ENCODE results near the gene HAGHL.
"Not testable (repeated sequence)": the region's sequence is repeated elsewhere in the genome, so short reads cannot be mapped to it uniquely, and the experiment has no call there.

The HAGHL gene

DNA sequence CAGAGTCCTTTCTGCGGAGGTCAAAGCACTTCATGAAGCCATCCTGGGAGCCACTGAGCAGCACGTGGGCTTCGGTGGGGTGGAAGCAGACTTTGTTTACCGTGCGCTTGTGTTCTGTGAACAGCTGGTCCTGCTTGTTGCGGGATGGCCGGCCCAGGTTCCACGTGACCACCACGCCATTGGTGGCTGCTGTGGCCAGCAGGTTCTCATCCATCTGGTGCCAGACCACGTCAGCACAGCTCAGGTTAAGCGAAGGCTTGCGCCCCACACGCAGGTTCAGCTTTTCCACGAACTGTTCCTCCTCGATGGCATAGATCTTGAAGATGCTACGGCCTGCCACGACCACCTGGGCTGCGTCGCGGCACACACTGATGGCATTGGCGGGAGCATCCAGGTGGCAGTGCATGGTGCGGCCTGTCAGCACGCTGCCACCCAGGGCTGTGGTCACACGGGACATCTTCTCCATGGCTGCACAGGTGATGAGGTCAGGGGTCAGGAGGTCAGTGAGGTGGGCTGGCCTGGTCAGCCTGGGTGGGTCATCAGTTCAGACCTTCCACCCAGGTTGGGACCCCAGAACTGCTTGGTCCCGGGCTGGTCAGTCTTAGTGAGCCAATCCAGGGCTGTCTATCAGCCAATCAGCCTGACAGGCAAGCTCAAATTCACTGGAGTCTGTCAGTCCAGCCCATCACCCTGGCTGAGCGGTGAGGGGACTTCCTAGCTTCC, 37.6 kb upstream of the HAGHL start:
- no peak for DNase-seq

DNA sequence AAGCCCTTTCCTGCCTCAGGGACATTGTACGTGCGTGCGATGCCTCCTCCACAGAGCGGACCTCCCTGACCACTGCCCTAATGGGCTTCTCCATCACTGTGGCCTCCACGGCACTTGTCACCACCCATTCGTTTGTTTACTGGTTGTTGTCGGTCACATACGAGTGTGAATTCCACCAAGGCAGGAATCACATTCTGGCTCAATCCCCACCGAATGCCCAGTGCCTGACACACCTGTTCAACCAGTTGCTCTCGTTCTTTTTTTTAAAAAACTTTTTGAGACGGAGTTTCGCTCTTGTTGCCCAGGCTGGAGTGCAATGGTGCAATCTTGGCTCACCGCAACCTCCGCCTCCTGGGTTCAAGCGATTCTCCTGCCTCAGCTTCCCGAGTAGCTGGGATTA, 35.7 kb upstream of the HAGHL start:
- not testable (repeated sequence) for DNase-seq

DNA sequence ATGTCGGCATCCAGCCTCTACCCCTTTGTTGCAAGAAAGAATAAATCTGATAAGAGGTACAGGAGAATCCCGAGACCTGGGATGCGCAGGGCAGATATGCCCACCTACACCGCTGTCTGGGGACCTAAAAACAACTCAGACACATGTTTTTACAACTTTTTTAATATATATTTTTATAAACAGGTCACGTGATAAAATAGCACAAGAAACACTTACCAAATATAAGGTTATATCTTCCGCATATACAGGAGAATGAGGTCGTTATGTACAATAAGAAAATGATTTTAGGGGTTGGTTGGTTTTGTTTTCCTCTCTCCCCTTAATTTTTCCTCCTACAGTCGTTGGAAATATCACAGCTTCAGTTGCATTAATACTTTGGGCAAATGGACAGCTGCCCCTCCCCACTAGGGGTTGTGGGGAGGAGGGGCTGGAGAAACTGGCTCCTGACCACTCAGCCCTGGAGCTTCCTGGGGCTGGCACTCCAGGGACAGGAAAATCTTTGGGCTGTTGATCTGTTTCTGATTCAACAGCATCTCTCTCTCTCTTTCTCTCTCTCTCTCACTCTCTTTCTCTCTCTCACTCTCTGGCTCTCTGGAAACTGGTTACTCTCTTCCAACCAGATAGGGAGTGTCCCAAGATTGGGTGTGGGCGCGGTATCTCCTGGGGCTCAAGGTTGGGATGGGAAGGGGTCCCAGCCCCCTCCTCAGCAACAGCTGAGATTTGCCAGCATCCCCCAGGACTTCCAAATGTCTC, 34.4 kb upstream of the HAGHL start:
- no peak for DNase-seq

DNA sequence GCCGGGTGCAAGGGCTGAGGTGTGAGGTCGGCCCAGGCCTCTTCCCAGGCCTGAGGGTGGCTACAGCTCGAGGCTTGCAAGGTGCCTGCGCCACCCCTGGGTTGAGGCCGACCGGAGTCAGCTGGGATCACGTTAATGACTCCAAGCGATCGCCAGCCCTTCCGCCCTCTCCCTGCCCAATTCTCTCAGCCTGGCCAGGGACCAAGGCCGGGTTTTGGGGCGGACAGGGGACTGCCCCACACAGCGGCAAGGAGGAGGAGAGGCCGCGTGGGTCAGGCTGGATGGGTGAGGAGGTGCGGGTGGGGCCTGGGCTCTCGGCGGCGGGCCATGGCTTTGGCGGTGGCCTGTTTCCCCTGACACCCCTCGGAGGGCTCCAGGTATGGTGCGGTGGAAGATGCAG, 33.5 kb upstream of the HAGHL start:
- DNase-seq, result no peak

DNA sequence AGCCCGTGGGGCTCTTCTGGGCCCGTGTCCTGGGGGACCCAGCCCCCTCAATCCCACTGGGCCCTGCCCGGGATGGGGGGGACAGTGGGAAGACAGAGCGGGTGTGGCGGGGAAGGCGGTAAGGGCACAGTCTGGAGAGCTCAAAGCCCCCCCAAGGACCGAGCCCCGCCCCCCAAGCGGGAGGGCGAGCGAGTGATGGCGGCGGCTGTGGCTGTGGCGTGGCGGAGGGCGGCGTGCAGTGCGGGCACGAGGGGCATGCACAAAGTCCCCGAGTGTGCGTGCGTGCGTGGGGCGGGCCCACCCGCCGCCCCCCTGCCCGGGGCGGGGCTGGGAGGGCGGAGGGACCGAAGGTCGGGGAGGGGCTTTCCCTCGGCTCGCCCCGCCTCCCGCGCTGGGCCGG, 33.1 kb upstream of the HAGHL start:
- no peak for DNase-seq

DNA sequence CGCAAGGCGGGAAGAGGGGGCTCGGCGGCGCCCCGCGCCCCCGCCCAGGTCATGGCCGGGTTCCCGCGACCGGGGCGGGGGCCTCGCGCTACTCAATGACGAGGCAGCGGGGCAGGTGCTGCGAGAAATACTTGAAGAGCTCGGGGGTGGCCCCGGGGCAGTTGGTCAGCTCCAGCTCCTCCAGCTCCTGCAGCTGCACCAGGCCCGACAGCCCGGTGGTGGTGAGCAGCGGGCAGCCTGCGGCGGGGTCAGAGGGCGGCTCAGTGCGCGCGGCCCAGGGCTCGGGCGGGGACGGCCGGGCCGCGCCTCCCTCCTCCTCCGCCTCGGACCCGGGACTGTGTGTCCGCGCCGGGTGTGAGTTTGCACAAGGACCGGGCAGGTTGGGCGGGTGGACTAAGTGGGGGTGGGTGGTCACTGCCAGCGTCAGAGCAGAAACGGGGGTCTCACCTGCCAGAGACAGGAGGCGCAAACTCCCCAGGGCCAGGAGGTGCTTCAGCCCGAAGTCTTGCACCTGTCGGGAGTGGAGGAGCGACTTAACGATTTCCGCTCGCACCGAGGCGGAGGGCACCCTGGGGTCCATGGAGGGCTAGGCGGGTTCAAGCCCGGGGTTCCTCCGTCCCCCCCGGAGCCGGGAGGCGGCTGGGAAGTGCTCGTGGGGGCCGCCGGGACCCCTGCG, 32.6 kb upstream of the HAGHL start:
- DNase-seq, result no peak

DNA sequence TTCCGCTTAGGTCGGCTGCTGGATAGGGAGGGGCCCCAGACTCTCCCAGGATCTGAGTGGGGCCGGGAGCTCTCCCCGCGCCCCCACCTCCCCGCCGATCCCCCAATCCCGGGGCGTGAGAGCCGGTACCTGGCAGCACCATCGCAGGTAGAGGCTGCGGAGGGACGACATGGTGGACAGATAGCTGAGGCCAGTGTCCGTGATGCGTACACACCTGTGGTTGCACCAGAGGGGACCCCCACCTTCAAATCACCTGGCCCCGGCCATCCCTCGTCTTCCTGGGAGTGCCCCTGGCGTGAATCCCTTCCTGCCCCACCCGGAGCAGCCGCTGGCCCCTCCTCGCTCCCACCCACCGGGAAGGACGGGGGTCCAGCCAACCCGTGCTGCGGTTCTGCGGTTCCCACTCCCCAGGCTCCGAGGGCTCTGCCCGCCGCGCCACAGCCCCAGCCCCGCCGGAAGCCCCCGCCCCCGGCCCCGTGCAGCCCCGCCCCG, 32.0 kb upstream of the HAGHL start:
- DNase-seq, result no peak

DNA sequence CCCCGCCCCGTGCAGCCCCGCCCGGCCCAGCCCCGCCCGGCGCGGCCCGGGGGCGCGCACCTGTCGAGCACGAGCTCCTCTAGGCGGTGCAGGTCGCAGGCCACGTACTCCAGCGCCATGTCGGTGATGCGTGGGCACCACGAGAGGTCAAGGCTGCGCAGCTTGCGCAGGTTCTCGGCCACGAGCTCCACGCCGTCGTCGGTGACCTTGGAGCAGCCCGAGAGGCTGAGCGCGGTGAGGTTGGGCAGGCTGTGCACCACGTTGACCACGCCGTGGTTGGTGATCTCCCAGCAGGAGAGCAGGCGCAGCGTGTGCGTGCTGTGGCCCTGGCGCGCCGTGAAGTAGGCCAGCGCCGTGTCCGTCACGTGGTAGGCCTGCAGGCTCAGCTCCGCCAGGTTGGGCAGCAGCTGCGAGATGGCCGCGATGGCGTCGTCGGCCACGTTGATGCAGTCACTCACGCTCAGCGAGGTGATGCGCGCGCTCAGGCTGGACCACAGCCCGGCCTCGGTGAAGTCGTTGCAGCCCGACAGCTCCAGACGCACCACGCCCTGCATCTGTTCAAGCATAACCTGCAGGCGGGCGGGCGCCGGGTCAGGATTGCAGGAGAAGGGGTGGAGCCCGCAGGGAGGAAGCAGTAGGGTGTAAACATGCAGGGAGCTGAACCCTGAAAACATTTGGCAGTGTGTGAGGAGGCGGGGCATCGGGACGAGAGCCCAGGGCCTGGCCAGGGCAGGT, 31.4 kb upstream of the HAGHL start:
- no peak for DNase-seq

DNA sequence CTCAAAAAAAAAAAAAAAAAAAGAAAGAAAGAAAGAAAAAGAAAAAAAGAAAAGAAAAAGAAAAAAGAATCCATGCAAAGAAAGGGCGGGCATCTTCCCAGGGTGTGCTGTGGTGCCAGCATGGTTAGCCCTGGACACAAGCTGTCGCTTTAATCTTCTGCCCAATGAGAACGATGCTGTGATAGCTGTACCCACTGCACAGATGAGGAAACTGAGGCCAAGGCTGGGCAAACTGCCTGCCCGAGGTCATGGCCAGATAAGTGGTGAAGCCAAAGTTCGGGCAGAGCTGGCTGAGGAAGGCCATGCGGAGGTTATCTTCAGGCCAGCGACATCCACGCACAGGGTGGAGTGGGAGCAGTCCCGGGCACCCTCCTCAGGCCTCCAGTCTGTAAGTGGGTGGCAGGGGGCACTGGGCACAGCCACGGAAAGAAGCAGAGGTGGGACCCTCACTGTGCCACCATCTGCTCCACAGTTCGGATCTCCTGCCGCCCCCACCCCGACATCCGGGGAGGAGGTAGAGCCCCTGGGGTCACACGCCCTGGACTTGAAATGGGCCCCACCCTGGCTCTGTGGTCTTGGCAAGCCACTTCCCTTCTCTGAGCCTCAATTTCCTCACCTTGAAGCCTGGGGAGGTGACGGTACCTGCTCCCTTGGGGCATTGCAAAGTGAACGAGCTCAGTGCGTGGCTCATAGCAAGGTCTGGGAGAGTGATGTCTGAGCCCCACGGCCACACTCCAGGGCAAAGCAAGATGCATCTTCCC, 27.8 kb upstream of the HAGHL start:
- no peak for DNase-seq

DNA sequence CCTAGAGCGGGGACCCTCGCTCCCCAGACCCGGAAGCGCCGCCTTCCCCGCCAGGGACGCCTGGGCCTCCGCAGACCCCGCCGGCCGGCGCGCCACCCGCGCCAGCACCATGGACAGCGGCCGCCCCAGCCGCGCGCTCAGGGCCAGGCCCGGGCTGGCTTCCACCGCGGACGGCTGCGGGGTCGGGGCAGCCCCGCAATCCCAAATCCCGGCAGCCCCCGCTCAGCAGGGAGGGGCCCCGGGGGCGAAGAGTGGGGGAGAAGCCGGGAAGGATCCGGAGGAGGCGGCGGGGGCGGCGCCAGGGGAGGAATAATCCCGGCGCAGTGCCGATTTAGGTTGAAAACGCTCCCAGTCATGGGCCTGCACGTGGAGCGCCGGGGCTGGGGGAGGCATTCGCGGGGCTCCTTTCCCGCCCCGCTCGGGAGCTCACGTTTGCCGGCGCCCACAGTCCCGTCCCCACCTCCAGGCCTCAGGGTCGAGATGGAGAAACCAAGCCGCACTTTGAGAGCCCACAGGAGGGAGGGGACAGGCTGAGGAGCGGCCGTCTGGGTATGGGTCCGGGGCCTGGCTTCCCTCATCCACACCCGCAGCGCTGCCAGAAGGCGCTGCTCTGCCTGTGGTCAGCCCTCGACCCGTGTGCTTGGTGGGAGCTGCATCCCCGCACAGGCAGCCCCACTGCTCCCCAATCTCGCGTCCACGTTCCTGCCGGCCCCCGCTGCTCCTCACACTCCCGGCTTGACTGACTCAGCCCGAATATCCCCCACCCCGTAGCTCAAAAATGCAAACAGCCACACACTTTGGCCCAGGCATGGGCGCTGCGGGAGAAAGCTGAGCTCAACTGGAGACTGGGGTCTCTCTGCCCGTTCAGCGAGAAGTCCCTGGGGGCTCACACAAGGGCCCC, 26.0 kb upstream of the HAGHL start:
- no peak for DNase-seq

DNA sequence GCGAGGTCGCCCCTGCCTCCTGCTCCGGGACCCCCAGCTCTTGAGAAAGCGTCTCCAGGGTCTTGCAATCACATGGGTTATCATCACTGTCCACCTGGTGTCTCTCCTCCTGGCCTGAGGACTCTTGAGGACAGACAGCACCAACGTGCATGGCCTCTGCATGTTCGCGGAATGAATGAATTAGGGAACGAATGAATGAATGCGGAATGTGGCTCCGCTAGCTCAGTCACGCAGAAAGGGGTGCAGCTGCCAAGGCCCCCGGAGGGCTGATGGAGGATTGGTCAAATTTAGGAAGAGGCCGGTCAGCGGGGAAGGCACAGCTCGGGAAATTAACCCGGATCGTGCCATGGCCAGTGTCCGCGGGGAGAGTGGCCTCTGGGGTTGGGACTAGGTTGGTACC, 24.6 kb upstream of the HAGHL start:
- no peak for DNase-seq

DNA sequence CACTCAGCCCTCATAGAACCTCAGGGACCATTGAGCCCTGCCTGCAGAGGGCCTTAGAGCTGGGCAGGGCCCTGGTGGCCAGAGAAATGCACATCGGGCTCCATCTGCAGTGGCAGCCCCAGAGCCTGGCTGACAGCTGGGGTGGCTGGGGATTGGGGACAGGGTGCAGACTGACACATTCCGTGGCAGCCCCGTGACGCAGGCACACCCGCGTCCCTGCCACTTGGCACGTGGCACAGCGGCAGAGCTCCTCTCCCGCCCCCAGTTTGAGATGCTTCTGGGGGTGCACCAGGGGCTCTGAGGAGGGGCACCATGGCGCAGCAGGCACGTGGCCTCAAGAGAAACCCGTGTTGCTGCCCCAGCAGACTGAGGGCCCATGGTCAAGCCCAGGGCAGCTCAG, 23.5 kb upstream of the HAGHL start:
- DNase-seq, result no peak

DNA sequence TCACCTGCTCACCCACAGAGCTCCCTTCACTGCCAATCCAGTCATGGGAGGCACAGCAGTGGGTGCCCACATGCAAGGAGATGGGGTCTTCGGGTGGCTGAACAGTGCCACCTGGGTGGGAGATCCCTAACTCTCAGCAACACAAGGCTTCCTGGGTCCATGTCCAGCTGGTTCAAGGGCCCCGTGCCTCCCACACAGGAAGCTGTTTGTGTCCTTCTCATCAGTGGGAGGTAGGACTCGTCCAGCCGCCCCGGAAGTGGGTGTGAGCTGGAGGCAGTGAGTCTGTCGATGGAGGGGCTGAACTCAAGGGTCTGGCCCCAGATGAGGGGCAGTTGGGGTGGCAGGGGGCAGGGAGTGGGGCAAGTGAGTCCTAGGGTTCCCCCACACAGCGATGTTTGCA, 22.9 kb upstream of the HAGHL start:
- DNase-seq, result no peak

DNA sequence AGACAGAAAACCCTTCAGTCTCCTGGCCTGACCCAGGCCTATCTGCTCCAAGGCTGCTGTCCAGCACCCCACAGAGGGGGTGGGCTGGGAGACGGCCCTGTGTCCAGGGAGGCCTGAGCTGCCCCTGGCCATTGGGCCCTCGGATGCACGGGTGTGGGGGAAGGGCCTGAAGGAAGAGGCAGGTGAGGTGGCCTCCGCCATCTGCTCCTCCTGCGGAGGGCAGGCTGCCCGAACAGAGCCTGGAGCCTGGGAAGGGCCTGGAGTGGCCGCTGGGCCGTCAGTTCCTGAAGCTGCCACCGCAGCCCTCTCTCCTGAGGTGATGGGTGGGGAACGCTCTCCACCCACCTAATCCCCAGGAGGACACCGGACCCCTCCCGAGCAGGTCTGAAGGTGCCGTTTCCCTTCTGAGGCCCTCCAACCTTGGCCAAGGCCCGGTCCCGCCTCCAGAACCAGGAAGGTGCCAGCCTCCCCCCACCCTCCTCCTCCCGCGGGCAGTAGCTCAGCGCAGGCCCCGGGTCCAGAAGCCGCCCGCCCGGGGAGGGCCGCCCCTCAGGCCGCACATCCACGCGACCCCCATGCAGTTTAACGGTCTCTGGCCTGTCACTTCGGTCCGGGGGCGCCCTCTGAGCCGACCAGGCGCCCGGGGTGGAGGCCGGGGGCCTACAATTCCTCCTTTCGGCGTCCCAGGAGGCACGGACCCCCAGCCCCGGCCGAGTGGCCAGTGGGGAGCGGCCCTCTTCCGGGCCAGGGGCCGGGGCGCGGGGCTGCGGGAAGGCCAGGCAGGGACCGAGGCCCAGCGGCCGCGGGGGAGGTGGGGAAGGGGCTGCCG, 22.1 kb upstream of the HAGHL start:
- DNase-seq, result no peak

DNA sequence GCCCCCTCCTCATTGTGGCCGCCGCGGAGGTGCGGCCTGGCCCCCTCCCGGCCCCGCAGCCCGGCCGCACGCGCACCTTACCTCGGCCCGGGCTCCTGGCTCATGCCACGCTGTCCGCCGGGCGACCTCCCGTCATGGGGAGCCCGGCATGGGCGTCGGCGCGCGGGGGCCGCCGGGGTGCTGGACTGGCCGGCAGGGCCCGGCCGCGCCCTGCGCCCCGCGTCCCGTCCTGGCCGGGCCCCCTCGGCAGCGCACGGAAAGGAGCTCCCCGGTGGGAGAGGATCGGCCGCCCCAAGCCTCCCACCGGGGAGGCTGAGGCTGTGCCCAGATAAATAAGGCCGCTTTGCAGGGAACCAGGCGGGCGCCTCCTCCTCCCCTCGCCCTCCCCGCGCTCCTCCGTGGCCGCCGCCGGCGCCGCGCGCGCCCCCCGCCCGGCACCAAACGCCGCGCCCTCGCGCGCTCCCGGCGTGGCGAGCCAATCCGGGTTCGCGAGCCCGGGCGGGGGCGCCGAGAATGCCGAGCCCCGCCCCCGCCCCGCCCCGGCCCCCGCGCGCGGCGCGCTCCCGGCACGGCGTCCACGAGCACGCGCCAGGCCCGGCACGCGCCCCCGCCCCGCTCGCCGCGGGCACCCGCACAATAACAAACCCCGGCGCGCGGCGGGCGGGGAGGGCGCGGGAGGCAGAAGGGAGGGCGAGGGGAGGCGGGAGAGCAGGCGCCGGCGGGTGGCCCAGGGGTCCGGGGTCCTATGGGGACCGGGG, 21.3 kb upstream of the HAGHL start, which contains the start of gene FBXL16:
Gene FBXL16, minus strand, starts transcription at position 371 of the 758 bp plus-strand sequence. CDS start 8,396 bp downstream, outside the sequence.
- no peak for DNase-seq

DNA sequence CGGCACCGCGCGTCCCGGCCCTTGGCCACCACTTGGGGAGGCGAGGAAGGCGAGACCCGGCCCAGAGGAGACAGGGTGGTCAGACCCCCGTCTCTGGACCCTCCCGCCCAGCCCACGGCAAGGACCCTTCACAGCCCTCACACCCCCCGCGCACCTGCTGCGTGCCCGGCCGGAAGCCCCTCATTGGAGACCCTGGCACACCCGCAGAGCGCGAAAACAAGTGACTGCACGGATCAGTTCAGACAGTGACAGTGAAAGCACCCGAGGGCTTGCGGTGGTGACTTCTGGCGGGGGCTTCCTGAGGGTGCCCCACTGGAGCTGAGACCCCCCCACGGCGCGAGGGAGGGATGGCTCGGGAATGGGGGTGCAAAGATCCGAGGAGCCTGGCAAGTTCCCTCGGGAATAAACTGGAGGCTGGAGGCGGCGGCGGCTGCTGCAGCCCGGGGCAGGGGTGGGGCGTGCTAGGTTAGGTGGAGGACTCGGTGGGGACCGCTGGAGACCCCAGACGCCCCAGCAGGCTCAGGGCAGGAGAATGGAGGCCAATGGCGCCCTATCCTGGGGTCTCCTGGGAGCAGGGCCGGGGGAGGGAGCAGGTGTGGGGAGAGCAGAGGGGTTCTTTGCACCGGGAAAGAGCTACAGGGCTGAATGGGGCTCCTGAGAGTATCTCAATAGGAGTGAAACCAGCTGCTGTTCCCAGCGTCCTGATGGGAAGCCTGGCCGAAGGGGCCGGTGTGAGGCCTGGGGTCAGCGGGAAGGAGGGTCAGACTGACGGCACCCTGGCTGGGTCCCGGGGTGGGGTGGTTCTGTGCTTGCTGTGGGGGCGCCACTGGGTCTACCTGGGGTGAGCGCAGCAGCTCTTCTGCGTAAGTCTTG, 20.5 kb upstream of the HAGHL start:
- DNase-seq, result no peak

DNA sequence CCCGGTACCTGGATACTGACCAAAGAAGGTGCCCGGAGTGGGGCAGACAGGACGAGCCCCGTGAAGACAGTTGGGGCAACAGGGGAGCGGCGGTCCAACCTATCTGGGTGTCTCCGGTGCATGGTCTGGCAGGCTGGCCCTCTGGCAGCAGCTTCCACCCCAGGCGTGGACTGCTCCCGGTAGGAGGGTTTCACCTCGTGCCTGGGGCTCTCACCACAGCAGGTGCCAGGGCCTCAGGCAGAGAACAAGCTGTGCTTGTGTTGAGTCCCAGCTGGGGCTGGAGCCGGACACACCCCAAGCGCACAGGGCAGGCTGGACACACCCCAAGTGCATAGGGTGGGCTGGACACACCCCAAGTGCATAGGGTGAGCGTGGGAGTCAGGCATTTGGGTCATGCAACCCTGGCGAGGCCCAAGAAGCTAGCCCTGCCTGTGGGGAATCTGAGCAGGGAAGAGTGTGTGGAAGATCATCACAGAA, 19.8 kb upstream of the HAGHL start:
- DNase-seq, result no peak

DNA sequence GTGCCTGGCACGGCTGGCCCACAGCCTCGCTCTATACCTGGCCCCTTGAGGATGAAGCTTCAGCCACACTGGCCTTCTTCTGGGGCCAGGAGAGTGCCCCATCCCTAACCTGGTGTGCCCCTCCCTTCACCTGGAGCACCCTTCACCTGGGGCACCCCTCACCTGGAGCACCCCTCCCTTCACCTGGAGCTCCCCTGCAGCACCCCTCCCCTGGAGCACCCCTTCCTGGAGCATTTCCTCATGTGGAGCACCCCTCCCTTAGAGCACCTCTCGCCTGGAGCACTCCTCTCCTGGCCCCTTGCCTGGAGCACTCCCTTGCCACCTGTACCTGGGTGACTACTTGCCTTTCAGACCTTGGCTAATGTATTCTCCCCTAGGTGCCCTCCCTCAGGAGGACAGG, 18.9 kb upstream of the HAGHL start:
- DNase-seq, result no peak
